HG02759 (cell line): Measurements from ENCODE around the gene IVNS1ABP.

Experiments
- ATAC-seq: cut with Tn5 transposase; IDR thresholded peaks from one replicate; pipeline ENCODE4 v1.9.1; 2021; ENCODE audit warnings: mild to moderate bottlenecking, moderate library complexity; ENCODE audit not compliant: unreplicated experiment

Gene IVNS1ABP

DNA sequence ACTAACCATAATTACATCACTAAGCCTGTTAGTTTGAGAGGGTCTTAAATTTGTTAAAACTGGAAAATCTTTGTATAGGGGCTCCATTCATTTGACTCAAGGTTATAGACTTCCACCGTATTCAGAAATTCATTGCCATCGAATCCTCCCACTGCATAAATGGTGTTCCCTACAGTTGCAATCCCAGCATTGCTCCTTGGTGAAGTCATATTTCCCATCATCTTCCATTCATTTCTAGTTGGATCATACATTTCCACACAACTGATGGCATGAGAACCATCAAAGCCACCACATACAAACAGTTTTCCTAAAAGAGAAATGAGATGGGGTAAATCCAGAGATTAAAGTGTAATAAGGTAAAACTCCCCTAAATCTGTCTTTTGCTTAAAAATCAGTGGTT lies 19.1 kb downstream of the IVNS1ABP start:
- no peak for ATAC-seq

DNA sequence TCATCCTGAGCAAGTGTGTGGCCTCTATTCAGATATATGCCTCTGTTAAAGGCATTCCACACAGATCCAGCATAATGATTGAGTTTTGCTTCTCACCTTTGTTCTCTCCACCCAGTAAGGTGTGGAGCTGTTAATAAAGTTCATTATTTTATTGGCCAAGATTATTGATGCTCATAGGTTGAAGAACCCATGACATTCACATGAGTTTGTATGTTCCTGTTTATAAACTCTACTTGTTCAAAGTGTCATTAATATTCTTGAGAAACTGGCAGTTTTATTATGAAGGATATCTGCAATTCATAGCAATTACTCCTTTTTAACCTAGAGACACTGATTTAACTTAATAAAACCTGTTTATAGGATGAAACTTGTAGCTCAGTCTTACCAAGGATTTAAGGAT lies 22.0 kb downstream of the IVNS1ABP start:
- ATAC-seq, result no peak

DNA sequence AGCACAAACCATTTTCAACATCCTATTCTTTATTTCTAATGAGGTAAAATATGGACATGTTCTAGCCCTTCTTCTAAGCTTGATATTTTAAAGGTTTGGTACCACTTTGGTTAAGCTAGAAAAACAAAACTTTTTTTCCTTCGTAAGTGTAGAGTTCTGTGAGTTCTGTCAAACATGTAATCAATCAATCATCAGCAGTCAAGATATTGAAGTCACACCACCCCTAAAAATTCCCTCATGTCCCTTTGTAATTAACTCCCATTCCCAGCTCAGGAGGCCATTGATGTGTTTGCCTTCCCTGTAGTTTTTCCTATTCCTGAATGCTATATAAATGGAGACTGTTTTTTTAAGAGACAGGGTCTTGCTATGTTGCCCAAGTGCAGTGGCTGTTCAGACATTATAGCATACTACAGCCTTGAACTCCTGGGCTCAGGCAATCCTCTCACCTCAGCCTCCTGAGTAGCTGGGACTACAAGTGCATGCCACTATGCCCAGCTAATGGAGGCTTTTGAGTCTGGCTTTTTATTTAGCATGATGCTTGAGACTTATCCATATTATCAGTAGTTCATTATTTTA lies 23.0 kb downstream of the IVNS1ABP start:
- ATAC-seq, result no peak

DNA sequence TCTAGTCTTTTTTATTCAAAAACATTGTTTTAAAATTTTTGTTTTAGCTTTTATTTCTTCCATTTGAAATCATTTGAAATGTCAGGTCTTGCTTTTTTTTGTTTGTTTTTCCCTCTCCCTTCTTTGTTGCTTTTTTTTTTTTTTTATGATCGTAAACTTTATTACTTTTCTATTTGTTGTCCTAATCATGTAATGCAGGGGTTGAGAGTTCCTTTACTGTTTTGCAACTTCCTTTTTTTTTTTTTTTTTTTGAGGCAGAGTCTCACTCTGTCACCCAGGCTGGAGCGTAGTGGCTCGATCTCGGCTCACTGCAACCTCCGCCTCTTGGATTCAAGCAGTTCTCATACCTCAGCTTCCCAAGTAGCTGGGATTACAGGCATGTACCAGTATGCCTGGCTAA lies 24.8 kb downstream of the IVNS1ABP start:
- ATAC-seq, result no peak

DNA sequence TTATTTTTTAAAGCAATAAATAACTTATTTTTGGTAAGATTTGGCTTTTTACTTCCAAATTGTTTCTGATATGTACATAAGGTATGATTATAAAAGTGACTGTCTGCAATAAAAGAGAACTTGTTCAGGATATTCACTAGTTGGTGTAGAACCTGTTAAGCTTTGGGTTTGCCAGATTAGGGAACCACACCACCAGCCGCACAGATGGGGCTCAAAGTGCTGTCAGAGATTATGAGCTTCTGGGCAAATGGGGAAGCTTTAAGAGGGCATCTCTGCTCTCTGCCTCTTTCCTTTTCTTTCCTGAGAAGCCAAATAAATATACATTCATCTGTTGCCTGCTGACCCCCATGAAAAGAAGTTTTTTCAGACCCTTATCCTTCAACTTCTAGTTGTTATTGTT lies 25.4 kb downstream of the IVNS1ABP start:
- ATAC-seq, result no peak

DNA sequence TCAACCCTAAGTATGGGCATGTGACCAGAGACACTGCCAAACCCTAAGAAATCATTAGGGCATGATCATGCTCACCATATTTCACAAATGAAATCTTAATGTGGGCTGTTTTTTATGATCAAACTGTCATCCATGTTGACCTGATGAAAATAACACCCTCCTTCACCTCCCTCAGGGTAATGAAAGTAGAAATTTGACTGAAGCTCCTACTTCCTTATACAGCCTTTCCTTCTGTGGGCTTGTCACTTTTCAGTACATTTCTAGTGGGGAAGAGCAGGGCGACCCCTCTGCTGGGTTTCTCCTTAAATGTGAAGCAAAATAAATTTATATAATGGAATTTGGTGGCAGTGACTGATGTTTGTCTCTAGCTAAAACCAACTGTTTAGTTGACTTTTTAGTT lies 25.9 kb downstream of the IVNS1ABP start:
- ATAC-seq, result no peak

DNA sequence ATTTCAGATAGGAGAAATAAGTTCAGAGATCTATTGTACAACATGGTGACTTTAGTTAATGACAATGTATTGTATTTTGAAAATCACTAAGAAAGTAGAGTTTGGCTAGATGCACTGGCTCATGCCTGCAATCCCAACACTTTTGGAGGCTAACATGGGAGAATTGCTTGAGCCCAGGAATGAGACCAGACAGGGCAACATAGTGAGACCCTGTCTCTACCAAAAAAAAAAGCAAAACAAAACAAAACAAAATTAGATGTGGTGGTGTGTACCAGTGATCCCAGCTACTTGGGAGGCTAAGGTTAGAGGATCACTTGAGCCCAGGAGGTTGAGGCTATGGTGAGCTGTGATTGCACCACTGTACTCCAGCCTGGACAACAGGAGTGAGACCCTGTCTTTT lies 27.2 kb downstream of the IVNS1ABP start:
- no peak for ATAC-seq

DNA sequence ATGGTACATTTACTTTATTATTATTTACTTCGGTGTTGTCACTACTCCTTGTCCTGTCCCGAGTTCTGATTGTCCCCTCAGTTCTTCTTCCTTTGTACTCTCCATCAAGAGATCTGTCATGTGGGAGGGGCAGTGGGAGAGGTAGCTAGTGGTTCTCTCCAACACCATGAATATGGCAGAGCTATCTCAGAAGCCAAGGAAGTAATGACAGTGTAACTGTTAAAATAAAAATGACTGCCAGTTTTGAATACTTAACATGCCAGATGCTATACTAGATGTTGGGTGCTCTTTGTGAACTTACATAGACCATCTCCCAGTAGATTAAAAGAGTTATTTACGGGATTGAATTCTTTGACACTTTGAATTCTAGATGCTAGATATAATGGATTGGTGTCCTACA lies 28.6 kb downstream of the IVNS1ABP start:
- no peak for ATAC-seq

DNA sequence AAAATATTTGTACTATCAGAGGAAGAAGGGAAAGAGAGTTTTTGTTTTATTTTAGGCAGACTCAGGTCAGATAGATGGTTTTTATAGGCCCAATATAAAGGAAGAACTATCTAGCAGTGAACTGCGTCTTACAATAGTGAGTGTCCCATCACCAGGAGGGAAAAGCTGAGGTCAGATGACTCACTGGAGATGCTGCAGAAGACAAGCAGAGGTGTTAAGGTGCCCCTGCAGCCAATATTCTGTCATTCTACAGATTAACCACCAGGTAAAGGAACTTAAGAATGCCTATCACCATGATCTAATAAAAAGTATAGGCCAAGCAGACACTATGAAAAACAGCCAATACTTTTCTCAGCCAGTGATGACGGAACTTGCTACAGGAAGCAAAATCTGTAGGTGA lies 29.6 kb downstream of the IVNS1ABP start:
- no peak for ATAC-seq

DNA sequence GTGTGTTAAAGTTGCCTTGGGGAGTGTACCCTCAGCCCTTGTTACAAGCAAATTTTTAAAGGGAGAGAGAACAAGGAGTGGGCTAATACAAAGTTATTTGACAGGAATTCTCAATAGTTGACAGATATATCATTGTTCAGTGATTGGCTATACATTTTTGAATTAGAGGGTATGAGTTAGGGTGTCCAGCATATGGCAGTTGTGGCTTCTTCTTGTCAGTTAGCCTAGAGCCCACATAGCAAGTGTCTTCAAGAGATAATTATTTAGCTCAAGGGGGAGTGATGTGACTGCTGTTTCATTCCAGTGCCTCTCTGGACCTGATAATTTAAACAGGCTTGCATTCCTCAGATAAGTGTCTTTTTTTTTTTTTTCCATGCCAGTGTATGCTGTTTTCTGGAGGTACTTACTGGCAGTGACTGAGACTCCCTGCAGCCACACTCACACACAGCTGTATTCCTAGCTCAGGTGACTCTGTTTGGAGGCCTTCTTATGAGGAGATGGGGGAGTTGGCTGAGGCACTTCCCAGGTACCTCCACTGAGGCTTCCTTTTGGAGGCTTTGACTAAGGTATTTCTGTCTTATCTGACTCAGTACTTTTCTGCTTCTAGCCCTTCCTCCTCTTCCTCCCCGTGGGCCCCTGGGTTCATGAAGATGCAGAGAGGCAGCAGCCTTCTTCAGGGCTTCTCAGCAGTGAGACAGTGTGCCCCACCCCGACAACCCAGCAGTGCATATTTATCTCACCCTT lies 32.3 kb downstream of the IVNS1ABP start:
- no peak for ATAC-seq

DNA sequence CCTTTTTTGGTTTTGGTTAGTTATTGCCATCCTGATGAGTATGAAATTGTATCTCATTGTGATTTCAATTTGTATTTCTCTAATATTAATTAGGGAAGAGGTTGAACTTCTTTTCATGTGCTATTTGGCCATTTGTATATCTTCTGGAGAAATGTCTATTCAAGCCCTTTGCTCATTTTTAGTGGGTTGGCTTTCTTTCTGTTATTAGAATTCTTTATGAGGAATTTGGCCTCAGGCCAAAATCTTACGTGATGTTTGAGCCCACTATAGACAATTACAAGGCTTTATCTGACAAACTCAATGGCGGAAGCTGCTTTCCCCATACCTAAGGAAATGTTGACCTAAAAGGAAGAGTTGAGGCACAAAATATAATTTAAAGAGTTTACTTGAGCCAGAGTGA lies 32.9 kb downstream of the IVNS1ABP start:
- ATAC-seq, result no peak

DNA sequence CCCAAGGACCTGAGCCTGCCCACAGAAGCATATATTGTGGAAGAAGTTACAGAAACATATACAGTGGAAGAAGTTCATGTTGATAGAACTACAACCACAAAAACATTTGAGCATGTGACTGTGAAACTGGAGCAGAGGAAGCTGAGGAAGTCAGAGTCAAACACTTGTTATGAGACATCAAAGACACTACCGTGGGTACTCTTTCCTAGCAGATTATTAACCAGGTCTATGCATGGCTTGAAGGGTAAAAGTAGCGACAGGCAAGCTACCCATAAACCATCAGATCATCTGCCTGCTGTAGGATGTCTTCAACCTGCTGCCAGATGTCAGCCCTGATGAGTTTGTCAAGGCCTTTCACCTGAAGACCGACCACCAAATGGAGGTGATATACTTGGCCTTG lies 35.8 kb downstream of the IVNS1ABP start:
- peak; percentile 97 for ATAC-seq

DNA sequence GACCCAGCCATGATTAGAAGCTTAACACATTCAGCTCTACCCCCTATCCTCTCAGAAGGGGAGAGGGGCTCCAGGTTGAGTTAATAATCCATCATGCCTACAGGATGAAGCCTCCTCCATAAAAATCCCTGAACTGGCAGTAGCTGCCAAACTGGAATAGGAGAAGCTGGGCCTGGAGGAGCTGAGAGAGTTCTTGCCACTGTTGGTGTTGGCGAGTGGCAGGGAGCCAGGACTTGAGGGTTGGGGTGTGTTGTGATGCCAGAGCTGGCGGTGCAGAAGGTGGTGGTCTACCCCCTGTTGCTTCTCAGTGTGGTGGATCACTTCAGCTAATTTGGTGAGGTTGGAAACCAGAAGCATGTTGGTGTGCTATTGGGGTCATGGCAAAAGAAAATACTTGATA lies 36.5 kb downstream of the IVNS1ABP start:
- ATAC-seq, result no peak

DNA sequence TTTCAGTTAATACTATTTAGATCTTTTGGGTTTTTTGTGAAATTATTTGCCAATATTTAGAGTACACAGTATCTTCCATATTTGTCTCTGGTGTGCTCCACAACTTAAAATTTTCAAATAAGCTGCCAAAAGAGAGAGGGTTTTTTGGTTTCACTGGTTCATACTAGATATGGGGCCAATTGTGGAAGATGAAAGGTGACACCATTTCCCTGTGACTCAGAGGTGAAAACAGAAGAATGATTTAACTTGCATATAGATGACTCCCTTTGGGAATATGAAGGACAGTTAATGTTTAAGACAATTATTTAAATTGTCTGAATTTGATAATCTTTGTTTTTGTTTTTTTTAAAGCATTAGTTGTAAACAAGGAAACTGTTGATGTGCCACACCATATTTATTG lies 37.5 kb downstream of the IVNS1ABP start:
- ATAC-seq, result no peak

DNA sequence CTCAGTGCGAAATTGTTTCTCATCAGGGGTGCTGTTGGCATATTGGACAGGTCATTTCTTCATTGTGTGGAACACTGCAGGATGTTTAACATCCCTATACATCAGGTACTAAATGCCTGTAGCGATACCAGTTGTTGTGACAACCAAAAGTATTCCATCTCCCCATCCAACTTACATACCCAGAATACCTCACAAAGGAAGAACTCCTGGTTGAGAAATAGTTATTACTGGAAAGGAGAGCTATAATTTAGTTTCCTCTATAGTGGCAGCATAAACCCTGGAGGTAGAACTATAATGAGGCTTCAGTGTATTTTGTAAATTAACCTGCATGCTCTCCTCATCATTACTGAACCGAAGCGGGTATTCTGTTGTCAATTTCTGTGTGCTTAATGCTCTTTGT lies 45.1 kb downstream of the IVNS1ABP start:
- no peak for ATAC-seq

DNA sequence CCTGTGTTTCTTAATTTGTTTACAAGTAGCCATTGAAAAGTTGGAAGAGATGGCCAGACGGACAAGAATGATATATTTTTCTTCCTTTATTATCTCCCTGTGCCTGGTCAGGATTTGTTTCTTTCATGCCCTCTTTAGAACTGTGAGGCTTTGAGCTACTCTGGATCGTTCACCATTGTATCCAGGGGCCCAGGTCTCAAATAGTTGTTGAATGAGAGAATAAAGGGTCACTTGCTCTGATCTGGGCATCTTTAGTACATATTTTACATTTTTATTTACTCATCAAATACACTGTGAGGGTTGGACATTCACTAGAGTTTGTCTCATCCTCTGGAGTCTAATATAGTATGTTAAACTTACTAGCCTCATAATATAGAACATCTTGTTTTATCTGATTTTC lies 48.7 kb downstream of the IVNS1ABP start:
- no peak for ATAC-seq

DNA sequence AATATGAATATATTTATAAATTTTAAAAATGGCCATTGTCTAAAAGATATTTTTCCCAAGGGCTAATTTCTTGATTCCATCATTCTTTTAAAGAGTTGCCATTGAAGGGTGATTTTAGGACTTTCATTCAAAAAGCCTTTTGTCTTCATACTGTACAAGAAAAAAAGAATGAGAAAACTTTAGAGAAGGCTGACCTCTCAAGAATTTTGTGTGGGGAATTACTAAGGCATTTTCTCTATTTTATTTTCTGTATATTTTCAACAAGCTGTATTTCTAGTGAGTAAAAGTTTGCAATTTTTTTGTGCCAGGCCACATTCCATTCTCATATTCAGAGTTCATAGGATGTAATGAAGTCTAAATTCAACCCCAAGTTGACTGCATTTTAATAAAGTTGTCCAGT lies 49.3 kb downstream of the IVNS1ABP start:
- no peak for ATAC-seq

DNA sequence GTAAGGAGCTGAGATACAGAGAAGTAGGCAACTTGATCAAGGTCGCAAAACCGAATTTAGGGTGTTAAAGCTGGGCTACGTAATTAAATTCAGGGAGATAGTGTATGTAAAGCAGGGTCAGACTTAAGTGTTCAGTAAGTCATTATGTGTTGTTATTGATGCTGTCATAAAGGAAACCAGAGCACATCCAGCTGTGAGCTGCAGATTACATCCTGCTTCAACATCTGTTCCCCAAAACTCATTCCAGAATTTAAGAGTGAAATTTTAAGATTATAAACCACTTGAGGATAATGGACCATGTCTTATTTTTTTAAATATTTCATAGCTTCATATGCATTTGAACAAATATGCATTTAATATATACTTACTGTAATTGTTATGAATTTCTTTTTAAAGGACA lies 49.7 kb downstream of the IVNS1ABP start:
- ATAC-seq, result no peak

DNA sequence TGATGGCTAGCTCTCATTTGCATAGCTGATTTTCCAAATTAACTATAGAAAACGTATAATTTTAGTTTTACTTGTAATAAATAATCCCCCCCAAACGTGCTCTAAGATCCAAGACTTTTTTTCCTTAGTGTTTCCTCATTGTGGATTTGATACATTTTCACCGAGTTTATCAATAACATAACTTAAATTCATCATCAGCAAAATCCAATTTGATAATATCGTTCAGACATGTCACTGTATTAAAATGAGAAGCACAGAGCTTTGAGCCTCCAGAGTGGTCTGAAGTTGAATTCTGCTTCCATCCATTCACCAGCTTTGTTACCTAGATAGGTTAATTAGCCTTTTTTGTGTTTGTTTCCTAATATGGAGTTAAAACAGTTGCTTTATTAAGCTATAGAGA lies 51.7 kb downstream of the IVNS1ABP start:
- ATAC-seq, result no peak

DNA sequence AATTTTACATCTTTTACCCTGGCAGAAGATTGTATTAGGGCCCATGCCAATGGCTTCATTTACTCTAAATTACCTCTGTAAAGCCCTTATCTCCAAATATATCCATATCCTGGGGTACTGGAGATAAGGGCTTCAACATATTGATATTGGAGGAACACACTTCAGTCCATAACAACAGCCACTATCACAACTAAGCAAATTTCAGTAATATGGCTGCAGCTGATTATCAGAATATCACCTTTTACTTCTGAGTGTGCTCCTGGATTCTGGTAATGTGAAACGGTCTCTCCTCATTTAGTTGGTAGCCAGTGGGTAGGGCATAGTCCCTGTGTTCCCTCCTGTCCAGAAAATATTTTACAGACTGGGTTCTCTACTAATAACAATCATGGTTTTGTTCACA lies 53.3 kb downstream of the IVNS1ABP start:
- no peak for ATAC-seq

DNA sequence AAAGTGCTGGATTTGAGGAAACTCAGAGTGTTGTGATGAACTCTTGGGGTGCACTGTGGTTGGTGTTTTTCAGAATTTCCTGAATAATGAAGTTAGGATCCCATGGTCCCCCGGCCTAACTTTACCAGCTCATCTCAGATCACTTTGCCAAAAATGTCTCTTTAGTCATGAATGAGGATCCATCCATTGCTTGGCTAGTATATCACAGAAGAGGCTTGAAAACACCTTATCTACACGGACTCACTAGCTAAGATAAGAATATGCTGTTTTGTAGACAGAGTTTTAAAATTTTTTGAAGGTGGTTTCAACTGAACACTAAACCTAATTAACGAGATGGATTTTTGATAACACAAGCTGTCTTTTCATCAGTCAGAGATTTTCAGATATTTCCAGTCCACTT lies 53.8 kb downstream of the IVNS1ABP start:
- no peak for ATAC-seq

DNA sequence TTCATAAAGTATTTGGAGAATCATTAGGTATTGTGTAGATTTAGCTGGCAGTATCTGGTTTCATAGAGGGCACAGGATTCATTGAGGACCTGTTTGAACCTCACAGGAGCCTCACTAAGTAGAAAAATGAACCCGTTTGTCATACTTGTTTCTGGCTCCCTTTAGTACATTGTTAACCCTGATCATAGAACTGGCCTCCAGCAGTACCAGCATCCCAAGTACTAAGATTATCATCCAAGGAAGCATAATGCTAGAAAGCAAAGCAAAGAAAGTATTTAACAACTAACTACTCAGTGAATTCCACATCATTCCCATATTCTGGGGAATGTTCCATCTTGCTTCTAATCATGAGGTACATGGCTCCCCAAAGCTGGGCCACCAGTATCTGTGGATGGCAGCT lies 54.9 kb downstream of the IVNS1ABP start:
- no peak for ATAC-seq

DNA sequence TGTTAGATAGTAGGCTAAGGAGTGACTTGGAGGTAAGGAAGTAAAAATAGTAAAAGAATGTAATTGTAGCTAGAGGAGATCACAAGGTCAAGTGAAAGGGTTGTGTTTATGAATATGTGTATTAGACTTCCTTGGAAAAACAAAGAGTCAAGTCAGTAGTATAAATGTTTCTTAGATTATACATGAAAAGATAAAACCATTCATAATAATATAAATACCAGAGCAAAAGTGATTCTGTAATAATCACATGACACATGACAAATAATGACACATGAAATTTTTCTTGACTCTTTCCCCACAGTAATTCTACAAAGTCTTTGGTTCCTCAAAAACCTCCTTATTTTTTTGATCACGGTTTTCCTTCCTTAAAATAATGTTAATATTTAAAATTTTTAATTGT lies 56.4 kb downstream of the IVNS1ABP start:
- no peak for ATAC-seq
